Mesenchymal stem cell (in vitro differentiated cells and primary cell): ENCODE measurements around the gene HPSE.

ENCODE experiments used
- DNase-seq: peaks from one replicate; pipeline ENCODE4 v3.0.0-alpha.2; 2013
- H2AFZ ChIP-seq: one replicate; pipeline ENCODE4 v1.6.1; 2013; ENCODE audit warnings: low read depth, mild to moderate bottlenecking, control low read depth, inconsistent platforms, low read length, moderate library complexity
- H2AK5ac ChIP-seq: 2 replicates; pipeline ENCODE4 v1.6.1; 2013; ENCODE audit warnings: low read length, moderate library complexity, mild to moderate bottlenecking, inconsistent platforms; ENCODE audit not compliant: severe bottlenecking
- H2BK120ac ChIP-seq: one replicate; pipeline ENCODE4 v1.6.1; 2013; ENCODE audit warnings: low read depth, mild to moderate bottlenecking, inconsistent platforms, low read length, moderate library complexity
- H2BK12ac ChIP-seq, 2 experiments: one replicate each; pipeline ENCODE4 v1.6.1; 2013; ENCODE audit warnings: inconsistent platforms in 2 of 2, low read length in 2 of 2, mild to moderate bottlenecking in 2 of 2, moderate library complexity in 2 of 2, control low read depth in 1 of 2
- H2BK15ac ChIP-seq: one replicate; pipeline ENCODE4 v1.6.1; 2013; ENCODE audit warnings: mild to moderate bottlenecking, low read depth, inconsistent platforms; ENCODE audit not compliant: poor library complexity, severe bottlenecking
- H2BK5ac ChIP-seq: 2 replicates; pipeline ENCODE4 v1.6.1; 2013; ENCODE audit warnings: low read depth, mild to moderate bottlenecking, low read length, control low read depth, inconsistent platforms; ENCODE audit not compliant: poor library complexity, severe bottlenecking
- H3K14ac ChIP-seq, 2 experiments: one replicate each; pipeline ENCODE4 v1.6.1; 2013; ENCODE audit warnings: inconsistent platforms in 2 of 2, low read length in 2 of 2, control low read depth in 1 of 2, mild to moderate bottlenecking in 1 of 2, moderate library complexity in 1 of 2
- H3K18ac ChIP-seq, 2 experiments: one replicate each; pipeline ENCODE4 v1.6.1; 2013; ENCODE audit warnings: inconsistent platforms in 2 of 2, low read length in 2 of 2, control low read depth in 1 of 2, low read depth in 1 of 2, mild to moderate bottlenecking in 1 of 2
- H3K23ac ChIP-seq, 2 experiments: one replicate each; pipeline ENCODE4 v1.6.1; 2013; ENCODE audit warnings: inconsistent platforms in 2 of 2, low read length in 2 of 2, mild to moderate bottlenecking in 2 of 2, moderate library complexity in 2 of 2, control low read depth in 1 of 2
- H3K27ac ChIP-seq: 2 replicates; pipeline ENCODE4 v1.5.1; 2013; ENCODE audit warnings: mild to moderate bottlenecking, moderate library complexity, low read length, control low read depth, inconsistent platforms; ENCODE audit not compliant: poor library complexity, severe bottlenecking
- H3K27me3 ChIP-seq, 2 experiments: 2 replicates each; pipeline versions ENCODE4 v1.6.1 to v1.7.0; 2013; ENCODE audit warnings: low read length in 2 of 2, mild to moderate bottlenecking in 2 of 2, moderate library complexity in 2 of 2, control low read depth in 1 of 2, inconsistent platforms in 1 of 2; ENCODE audit not compliant: control insufficient read depth in 1 of 2, insufficient read depth in 1 of 2
- H3K36me3 ChIP-seq, 2 experiments: 2 replicates each; pipeline versions ENCODE4 v1.6.1 to v1.7.0; 2013; ENCODE audit warnings: low read length in 2 of 2, control low read depth in 1 of 2, inconsistent platforms in 1 of 2, low read depth in 1 of 2, mild to moderate bottlenecking in 1 of 2; ENCODE audit not compliant: insufficient read depth in 2 of 2, control insufficient read depth in 1 of 2
- H3K4ac ChIP-seq, 2 experiments: one replicate each; pipeline ENCODE4 v1.6.1; 2013; ENCODE audit warnings: inconsistent platforms in 2 of 2, low read length in 2 of 2, mild to moderate bottlenecking in 2 of 2, moderate library complexity in 2 of 2, control low read depth in 1 of 2, low read depth in 1 of 2
- H3K4me1 ChIP-seq: 2 replicates; pipeline ENCODE4 v1.6.1; 2013; ENCODE audit warnings: low read depth, low read length, control low read depth; ENCODE audit not compliant: control insufficient read depth, insufficient read depth
- H3K4me2 ChIP-seq: 2 replicates; pipeline ENCODE4 v1.6.1; 2013; ENCODE audit warnings: low read length, mild to moderate bottlenecking, inconsistent platforms; ENCODE audit not compliant: poor library complexity, severe bottlenecking
- H3K4me3 ChIP-seq, 2 experiments: 2 replicates each; pipeline versions ENCODE4 v1.5.1 to v1.7.0; 2013; ENCODE audit warnings: low read length in 2 of 2, mild to moderate bottlenecking in 2 of 2, control low read depth in 1 of 2, low read depth in 1 of 2; ENCODE audit not compliant: insufficient read depth in 1 of 2
- H3K79me1 ChIP-seq: replicated peaks from 2 replicates; pipeline ENCODE4 v1.6.1; 2013; ENCODE audit warnings: mild to moderate bottlenecking, control low read depth, low read length, inconsistent platforms; ENCODE audit not compliant: poor library complexity, severe bottlenecking
- H3K9ac ChIP-seq: 2 replicates; pipeline ENCODE4 v1.7.0; 2013; ENCODE audit warnings: mild to moderate bottlenecking, low read length, moderate library complexity
- H3K9me3 ChIP-seq: 2 replicates; pipeline ENCODE4 v1.7.0; 2013; ENCODE audit warnings: mild to moderate bottlenecking, low read length; ENCODE audit not compliant: control insufficient read depth
- H4K8ac ChIP-seq: one replicate; pipeline ENCODE4 v1.6.1; 2013; ENCODE audit warnings: inconsistent platforms, mild to moderate bottlenecking, low read length, moderate library complexity
- H4K91ac ChIP-seq: one replicate; pipeline ENCODE4 v1.6.1; 2013; ENCODE audit warnings: mild to moderate bottlenecking, low read length, inconsistent platforms
- WGBS: methylation state at CpG from one replicate; pipeline ENCODE4 v1.1.7; 2013; ENCODE audit warnings: mixed read lengths; 5-methylcytosine and 5-hydroxymethylcytosine counted together

Gene HPSE

GRCh38 chr4:83348074-83348473, 13.4 kb upstream of the HPSE start:
- peaks cover 8% of the 10 kb centered on the region for H3K9me3 ChIP-seq
- no peak overlapping the region for H2BK15ac ChIP-seq
- no peaks in the 10 kb centered on the region for H3K27me3 ChIP-seq
- no peaks in the 10 kb centered on the region for H3K4me1 ChIP-seq
- H3K23ac ChIP-seq, result no peak overlapping the region
- no peak for DNase-seq
- no peak overlapping the region for H3K4me2 ChIP-seq
- H2AK5ac ChIP-seq, result no peak overlapping the region
- H3K18ac ChIP-seq, result no peak overlapping the region
- no peak overlapping the region for H3K4me3 ChIP-seq
- H2AFZ ChIP-seq, result no peak overlapping the region
- H3K79me1 ChIP-seq, result no peaks in the 10 kb centered on the region
- H3K27ac ChIP-seq, result no peak overlapping the region
- H2BK120ac ChIP-seq, result no peak overlapping the region
- H4K91ac ChIP-seq, result no peak overlapping the region
- H3K4ac ChIP-seq, result no peak overlapping the region
- H3K36me3 ChIP-seq, result no peaks in the 10 kb centered on the region
- H3K14ac ChIP-seq, result no peak overlapping the region
- H4K8ac ChIP-seq, result no peak overlapping the region
- 63% methylated on average over 1 of the region's 1 CpG for WGBS
- H2BK5ac ChIP-seq, result no peak overlapping the region
- no peak overlapping the region for H3K9ac ChIP-seq
- no peak overlapping the region for H2BK12ac ChIP-seq

- Histone ChIP-seq H2AK5ac (no peak overlapping the region), H3K9me3 (peaks cover 8% of the 10 kb centered on the region), H3K4me2 (no peak overlapping the region), H3K4me1 (no peaks in the 10 kb centered on the region), H3K27ac (no peak overlapping the region), H2BK5ac (no peak overlapping the region), H3K27me3 (peaks cover 0 to 2% of the 10 kb centered on the region in 2 experiments), H3K9ac (no peak overlapping the region), H3K36me3 (no peaks in the 10 kb centered on the region), H4K8ac (no peak overlapping the region), H3K18ac (no peak overlapping the region), H3K79me1 (no peaks in the 10 kb centered on the region), H2AFZ (no peak overlapping the region), H4K91ac (no peak overlapping the region), H2BK15ac (no peak overlapping the region), H2BK120ac (no peak overlapping the region), H2BK12ac (no peak overlapping the region), H3K23ac (no peak overlapping the region), H3K4me3 (no peak overlapping the region), H3K4ac (no peak overlapping the region), H3K14ac (no peak overlapping the region)
- 95% methylated on average over 3 of the region's 3 CpGs for WGBS
- DNase-seq, result no peak
Observed at GRCh38 chr4:83342476-83342875, 7.8 kb upstream of the HPSE start.

- H3K9ac ChIP-seq, result no peak overlapping the region
- H3K36me3 ChIP-seq, result no peaks in the 10 kb centered on the region
- H3K18ac ChIP-seq, result no peak overlapping the region
- H2AFZ ChIP-seq, result no peak overlapping the region
- 68% methylated on average over 1 of the region's 2 CpGs for WGBS
- H3K9me3 ChIP-seq, result no peaks in the 10 kb centered on the region
- no peak overlapping the region for H4K91ac ChIP-seq
- no peak overlapping the region for H4K8ac ChIP-seq
- H3K23ac ChIP-seq, result no peak overlapping the region
- no peak overlapping the region for H2BK120ac ChIP-seq
- H3K4me3 ChIP-seq, result no peak overlapping the region
- no peak overlapping the region for H2BK12ac ChIP-seq
- no peak overlapping the region for H2BK15ac ChIP-seq
- no peak overlapping the region for H3K27ac ChIP-seq
- H3K4me2 ChIP-seq, result no peak overlapping the region
- no peak overlapping the region for H3K14ac ChIP-seq
- H3K79me1 ChIP-seq, result no peaks in the 10 kb centered on the region
- H3K4ac ChIP-seq, result no peak overlapping the region
- no peak overlapping the region for H2BK5ac ChIP-seq
- no peaks in the 10 kb centered on the region for H3K4me1 ChIP-seq
- DNase-seq, result no peak
- peaks cover 0 to 2% of the 10 kb centered on the region in 2 experiments for H3K27me3 ChIP-seq
- no peak overlapping the region for H2AK5ac ChIP-seq
Observed at GRCh38 chr4:83340692-83341343, 6.2 kb upstream of the HPSE start.

GRCh38 chr4:83339573-83339972, 4.9 kb upstream of the HPSE start:
- no peak overlapping the region for H3K14ac ChIP-seq
- H2AFZ ChIP-seq, result no peak overlapping the region
- no peak overlapping the region for H2AK5ac ChIP-seq
- no peak for DNase-seq
- no peak overlapping the region for H3K4me3 ChIP-seq
- no peak overlapping the region for H3K23ac ChIP-seq
- H3K4me2 ChIP-seq, result no peak overlapping the region
- peaks cover 5% of the 10 kb centered on the region for H3K4me1 ChIP-seq
- no peak overlapping the region for H4K8ac ChIP-seq
- H3K36me3 ChIP-seq, result no peaks in the 10 kb centered on the region
- 78% methylated on average over 4 of the region's 6 CpGs for WGBS
- no peak overlapping the region for H3K9ac ChIP-seq
- no peak overlapping the region for H2BK5ac ChIP-seq
- no peak overlapping the region for H3K4ac ChIP-seq
- no peak overlapping the region for H2BK120ac ChIP-seq
- H3K27ac ChIP-seq, result no peak overlapping the region
- H3K18ac ChIP-seq, result no peak overlapping the region
- no peak overlapping the region for H2BK15ac ChIP-seq
- peaks cover 0 to 3% of the 10 kb centered on the region in 2 experiments for H3K27me3 ChIP-seq
- H3K9me3 ChIP-seq, result no peaks in the 10 kb centered on the region
- H2BK12ac ChIP-seq, result no peak overlapping the region
- H3K79me1 ChIP-seq, result no peaks in the 10 kb centered on the region
- no peak overlapping the region for H4K91ac ChIP-seq
